Measurements from ENCODE around the gene NADK2.

Gene NADK2

DNA sequence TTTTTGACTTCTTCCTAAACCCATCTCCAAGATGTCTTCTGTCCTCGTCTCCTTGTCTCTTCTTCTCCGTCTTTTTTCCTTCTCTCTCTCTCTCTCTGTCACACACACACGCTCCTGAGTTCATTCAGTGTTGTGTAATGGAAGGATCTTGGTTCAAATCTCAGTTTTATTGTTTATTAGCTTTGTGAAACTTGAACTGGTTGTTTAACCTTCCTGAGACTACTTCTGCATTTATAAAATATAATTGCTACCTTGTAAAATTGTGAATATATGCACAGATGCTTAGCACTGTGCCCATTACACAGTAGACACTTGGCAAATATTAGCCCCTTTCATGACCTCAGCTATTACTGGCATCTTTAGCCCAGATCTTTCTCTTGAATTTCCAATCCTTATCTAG, 2.4 kb upstream of the NADK2 start:
- no peak for DNase-seq

DNA sequence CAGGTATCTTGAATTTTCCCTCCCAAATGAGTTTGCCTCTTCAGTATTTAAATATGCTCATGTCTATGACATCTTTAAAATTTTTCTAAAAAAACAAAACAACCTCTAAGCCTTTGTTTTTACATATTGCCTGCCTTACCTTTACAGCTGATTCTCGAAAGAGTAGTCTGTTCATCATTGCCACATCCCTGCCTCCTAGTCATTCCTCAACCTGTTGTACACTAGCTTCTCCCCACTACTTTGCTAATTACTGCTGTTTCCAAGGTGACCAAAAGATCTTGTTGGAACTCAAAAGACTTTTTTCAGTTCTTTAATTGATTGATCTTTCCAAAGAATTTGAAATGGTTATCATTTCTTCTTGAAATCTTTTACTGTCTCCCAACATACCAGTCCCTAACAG, 1.9 kb upstream of the NADK2 start:
- DNase-seq = no peak

DNA sequence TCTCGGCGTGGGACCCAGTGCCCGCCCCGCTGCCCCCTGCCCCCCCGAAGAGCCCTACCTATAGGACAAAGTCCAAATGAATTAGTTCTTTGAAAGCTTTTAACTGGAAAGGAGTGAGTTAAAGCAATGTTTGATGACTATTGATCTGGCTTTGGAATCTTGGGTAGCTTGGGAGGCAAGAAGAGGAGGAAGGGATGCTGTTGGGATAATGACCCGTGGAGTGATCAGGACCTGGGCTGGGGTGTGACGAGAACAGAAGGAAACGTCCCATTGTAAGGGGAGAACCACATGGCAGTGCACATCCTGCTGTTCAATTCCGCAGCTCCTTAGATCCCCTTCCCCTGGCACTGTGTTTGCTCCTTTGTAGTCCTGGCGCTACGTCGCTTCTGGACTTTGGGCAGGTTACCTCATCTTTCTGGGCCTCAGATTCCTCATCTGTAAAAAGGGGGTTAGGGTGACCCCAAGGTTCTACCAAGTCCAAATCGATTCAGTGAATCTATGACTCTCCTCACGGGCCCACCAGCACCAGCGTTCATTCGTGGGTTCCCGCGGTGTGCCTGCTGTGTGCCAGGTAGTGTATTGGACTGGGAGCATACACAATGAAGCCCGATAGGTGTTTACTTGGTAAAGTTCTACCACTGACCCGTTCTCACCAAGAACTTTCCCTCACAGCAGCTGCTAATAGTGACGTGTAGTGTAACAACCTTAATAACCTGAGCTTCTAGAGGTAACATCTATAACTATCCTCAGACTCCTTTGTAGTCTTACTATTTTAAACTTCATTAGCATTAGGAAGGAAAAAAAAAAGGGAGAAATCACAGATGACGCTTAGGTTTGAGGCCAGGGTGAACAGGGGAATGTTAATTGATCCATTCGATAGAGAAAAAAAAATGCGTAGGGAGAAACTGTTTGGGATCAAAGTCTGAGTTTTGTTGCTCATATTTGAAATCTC, 1.1 kb upstream of the NADK2 start:
- DNase-seq = peak in 1 of 6 experiments; percentile 1

DNA sequence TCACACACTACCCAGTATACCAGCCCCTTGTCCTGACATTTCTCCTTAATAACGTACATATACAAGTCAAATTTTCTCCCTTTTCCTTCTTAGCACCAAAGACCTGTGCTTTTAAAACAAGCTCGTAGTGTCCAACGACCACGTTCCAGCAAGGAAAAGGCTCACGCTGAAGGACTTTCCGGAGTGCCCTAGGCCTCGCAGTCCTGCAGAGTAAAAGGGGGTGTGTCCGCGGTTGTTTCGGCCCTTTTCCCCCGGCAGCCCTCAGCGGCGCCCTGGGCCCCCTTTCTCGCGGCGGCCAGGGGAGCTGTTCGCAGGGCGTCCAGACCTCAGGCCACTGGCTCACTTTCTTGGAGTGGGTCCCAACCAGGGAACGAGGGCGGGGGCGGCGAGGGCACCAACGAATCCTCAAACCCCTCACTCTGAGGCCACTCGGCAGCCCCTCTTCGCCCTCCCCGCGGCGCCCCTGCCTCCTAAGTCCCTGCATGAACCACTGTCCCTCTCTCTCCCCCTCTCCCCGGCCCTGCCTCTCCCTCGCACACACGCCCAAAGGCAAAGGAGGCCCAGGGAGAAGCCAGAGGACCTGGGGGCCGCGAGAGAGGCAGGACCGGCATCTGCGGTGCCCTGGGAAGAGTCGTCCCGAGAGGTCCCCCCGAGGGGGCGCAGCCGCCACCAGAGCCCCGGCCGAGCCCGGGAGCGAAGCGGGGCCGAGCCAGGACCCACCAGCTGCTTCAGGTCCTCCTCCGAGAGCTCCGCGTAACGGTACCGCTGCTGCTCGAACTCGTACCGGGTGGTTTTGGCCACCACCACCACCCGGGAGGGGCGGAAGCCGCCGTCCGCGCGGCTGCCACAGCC, 720 bp downstream of the NADK2 start:
- peak in 4 of 6 experiments; percentile 37 to 62 (median 50) for DNase-seq

DNA sequence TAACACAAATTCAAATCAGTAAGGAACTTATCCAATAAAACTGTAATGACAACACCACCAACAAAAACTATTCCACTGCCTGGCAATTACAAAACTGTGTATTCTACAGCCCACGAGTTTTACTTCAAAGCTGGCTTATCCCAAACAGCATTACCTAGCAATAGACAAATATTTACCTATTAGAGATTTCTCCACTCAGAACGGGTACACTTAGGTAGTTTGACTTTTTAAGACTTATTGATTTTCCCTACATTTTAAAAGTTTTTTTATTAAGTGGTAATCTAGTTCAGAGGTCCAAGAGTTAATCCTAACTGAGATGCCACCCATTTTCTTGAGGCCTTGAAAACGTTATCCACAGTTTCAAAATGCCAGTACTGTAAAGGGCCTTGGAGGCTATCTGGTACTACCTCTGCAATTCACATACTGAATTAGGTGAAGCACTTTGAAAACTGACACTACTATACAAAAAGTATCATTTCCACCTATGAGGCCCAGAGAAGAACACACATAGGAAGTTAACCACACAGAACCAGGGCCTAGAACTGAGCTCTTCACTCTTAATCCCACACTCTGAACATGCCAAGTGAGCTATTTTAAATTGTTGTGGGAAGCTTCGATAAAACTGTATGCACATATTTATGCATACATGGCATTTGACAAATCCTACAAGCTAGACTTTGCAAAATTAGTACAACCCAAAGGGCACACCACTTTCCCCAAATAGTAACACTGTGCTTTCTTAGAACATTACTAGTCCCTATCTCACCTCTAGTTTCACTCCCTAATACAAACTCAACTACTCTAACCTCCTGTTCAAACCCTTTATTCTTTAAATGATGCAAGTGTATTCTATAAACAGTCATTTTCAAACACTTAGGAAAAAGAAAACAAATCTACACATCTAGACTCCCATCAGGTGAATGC, 2.1 kb downstream of the NADK2 start:
- no peak for DNase-seq

DNA sequence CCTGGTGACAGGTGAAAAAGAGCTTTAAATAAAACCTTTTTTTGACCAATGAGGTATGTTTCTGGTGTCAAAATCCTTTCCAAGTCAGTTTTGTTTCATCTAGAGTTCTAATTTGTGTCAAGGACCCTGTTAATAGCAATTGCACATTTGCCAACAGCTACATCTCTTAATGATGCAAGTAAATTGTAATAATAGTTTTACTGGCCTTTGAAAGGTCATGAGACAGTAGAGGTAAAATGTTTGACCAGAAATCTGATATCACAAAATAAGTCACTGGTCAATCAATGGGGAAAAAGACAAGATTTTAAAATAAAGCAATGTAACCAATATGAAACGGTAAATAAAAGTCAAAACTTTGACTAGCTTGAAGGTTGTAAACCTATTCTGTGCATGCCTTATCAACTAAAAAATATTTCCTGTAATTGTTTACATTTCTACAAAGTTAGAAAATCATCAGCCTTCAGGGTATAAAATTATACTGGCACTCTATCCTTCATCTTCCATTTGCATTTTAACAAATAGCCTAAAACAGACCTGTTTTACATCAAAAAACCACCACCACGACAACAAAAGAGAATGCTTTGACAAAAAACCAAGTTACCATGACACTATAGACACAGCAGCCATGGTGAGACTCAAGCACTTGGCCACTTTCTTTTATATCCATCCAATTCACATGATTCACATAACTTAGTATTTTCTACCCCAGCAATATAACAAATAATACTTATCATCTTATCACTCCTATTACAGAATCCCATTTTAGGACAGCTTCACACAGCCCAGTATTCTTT, 3.0 kb downstream of the NADK2 start:
- no peak for DNase-seq

DNA sequence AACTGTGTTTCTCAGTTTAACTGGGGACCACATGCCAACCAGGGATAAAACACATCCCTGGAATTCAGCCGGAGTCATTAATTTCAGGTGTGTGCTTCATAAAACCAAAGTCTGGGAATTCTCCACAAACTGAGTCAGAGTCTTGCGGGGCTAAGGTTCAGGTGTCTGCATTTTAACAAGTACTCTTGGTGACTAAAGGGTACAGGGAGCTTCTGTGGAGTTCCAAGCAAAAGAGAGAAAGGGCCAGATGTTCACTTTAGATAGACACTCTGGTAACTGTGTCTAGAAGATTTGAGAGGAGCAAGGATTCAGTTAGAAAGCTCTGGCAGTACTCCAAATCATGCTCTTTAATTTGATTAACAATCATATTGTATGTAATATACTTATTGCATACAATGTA, 4.0 kb downstream of the NADK2 start:
- DNase-seq = no peak

DNA sequence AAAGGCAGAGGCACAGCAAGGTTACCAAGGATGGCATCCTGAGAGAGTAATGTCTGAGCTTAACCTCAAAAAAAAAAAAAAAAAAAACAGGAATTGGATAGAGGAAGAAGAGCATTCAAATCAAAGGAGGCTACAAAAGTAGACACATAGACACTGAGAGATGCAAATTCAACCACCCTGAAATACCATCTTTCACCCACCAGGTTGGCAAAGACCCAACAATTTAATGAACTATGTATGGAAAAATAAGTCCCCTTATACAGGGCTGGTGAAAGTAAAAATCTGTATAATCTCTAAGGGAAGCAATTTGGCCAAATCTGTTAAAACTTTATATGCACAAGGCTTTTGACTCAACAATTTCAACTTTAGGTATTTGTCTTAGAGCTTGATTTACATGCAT, 4.9 kb downstream of the NADK2 start:
- DNase-seq = no peak

DNA sequence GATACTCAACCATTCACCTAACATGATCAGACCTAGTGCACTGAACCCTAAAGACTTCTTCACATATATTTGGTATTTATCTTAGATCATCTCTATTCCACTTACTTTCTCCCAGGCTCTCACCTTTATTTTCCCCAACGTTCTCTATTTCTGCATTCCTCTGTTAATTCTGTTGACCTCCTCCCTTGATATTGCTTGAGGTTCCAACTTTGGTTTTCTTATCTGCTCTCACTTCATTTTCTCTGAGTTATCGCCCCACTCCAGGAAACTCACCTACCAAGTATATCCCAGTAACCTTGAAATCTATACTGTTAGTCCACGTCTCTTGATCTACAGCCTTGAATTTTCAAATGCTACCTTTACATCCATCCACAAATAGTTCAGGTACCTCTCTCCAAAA, 9.2 kb downstream of the NADK2 start:
- no peak for DNase-seq

DNA sequence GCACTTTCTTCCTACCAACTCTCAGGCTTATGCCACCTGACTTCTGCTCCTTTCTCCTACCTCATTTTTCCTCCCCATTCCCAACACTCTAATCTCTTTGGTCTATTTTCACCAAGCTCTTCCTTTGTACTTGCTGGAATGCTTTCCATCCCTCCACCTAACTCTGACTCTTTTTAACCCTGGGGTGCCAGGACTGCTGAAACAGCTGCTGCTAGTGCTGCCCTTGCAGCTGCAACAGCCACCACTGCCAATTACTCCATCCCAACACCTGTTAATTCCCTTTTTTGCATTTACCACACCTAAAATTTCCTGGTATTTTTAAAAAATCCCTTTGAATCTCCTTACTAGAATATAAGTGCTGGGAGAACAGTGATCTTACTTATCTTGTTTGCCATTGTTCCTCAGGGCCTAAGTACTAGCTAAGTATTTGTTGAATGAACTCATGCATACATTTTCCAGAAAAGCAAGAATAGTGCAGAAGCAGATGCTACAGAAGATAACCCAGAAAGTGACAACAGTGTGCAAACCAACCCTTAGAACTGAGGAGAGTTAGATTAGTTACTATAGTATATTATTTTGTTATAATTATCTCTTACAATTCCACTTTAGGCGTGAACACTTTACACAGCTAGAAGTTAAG, 11.5 kb downstream of the NADK2 start:
- no peak for DNase-seq

DNA sequence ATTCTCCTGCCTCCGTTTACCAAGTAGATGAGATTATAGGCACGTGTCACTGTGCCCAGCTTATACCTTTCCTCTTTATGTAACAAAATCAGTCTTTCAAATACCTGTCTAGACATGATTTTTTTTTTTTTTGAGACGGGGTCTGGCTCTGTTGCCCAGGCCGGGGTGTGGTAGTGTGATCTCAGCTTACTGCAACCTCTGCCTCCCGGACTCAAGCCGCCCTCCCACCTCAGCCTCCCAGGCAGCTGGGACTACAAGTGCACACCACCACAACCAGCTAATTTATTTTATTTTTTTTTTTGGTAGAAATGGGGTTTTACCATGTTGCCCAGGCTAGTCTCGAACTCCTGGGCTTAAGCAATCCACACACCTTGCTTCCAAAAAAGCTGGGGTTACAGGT, 13.2 kb downstream of the NADK2 start:
- DNase-seq = no peak

DNA sequence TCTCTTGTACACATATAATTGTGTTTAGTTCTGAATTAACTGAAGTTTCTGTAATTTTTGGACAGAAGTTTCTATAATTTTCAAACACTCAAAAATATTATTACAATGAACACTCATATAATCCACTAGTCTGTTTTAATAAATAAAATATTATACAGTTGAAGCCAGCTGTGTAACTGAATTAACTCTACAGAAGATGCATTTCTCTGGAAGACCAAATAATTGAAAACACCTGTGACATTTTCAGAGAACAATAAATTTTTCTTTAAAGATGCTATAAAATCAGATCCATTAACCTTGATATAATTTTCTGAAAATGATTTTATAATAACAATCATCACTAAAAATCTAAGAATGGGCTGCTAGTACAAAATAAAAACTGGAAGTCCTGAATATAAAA, 14.7 kb downstream of the NADK2 start:
- DNase-seq = no peak

DNA sequence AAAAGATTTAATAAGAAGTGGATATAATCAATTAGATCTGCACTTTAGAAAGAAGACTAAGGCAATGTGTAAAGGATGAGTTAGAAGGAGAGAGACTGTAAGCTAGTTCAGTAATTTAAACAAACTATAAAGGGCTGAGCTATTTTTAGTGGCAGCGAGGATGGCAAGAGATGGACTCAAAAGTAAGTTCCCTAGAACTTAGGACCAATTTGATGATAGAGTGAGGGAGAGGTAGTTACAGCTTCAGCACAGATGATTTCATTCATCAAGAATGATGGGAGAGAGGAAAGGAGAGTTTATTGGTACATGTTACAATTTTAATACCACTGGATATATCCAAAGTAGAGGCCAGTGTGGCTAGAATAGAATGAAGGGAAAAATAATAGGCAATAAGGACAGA, 19.1 kb downstream of the NADK2 start:
- DNase-seq = no peak

DNA sequence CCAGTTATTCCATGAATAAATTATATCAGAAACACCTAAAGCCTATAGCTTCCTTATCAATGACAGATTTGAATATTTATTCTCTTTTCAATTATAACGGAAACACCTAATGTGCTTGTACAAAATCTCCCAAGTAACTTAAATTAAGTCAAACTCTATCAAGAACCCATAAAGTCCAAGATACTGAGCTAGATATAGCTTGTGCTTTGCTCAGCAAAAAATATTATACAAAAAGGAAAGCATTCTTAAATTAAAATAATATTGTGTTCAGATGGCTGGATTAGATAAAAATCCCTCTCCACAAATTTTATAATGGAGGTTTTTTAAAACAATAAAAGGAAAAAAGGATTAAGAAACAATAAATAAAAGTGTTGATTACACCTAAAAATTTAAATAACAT, 23.7 kb downstream of the NADK2 start:
- no peak for DNase-seq

DNA sequence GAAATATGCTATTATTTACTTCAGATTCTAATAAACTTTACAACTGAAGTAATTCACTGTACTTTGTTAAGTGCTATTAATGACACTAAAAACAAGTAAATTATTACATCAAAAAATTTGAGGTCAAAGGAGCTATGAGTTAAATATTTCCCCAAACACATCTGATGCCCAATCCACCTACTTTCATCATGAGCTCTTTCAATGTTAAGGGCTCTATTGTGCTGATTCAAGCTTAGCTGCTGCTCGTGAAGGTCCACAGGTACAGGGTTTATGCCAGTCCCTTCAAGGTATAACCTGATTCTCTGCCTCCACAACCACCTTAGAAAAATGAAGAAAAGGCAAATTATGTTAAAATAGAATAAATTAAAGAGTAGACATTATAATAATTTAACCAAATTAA, 24.2 kb downstream of the NADK2 start:
- DNase-seq = no peak

DNA sequence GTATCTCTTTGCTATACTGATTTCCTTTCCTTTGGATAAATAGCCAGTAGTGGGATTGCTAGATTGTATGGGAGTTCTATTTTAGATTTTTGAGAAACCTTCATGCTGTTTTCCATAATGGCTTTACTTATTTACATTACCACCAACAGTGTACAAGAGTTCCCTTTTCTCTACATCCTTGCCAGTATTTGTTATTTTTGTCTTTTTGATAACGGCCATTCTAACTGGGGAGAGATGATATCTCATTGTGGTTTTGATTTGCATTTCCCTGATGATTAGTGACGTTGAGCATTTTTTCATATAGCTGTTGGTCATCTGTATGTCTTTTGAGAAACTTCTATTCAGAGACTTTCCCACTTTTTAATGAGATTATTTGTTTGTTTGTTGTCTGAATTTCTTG, 25.8 kb downstream of the NADK2 start:
- no peak for DNase-seq

DNA sequence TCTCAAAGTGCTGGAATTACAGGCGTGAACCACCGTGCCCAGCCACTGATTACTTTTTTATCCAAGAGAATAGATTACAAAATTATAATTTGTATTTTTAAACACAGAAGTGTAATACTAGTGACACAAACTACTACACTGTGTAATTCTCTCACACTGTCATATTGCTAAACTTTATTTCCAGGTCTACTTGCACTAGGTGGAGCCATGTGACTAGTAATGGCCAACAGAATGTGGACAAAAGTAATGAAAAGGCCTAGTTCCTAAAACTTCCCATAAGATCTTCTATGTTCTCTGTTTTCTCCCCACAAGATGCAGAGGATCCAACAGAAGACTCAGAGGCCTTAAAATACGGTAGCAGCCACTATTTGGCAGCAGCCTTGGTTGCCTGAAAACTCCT, 27.3 kb downstream of the NADK2 start:
- DNase-seq = no peak

DNA sequence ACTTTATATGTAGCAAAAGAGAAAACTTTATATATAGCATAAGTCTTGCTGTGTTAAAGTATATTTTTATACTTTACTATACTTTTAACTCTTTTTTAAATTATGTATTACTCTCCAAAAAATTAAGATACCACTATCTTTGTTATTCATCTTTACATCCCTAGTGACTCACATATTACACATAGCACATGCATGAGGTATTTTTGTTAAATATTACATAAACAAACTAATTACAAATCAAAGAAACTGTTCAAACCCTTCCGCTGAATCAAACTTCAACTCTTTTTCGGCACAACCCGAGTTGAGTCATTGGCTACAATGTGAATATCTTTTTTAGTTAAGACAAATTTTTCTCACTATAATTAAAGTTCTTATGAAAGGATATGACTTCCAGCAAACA, 32.1 kb downstream of the NADK2 start:
- no peak for DNase-seq

DNA sequence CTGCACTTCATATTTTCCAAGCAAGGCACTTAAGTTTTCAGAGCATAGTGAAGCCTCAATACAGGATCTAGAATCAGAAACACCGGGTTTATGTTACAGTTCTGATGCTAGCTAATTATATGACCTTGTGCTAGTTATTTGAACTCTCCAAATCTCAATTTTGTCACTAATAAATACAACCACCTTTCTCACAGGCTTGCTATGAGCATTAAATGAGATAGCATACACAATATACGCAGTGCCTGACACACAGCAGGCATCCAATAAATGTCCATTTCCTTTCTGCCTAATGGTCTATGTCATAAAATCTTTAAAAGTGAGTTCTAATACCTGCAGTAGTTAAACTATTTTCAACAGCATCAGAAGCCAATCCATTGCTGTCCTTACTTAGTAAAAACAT, 32.9 kb downstream of the NADK2 start:
- DNase-seq = no peak

DNA sequence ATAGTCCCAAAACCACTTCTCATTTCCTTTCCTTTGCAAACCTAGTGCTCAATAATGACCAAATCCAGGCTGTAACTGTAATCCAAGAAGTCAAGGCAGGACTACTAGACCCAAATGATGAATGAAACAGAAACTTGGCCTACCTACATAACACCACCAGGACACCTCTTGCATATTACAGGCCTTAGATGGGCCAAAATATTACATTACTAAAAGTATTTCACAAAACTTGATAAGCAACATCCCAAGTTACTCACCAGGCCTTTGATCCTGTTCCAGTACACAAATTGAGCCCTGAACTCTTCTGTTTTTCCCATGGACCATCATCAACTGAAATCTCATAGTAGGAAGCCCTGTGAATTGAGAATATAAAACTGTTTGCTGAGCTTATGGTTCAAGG, 34.8 kb downstream of the NADK2 start:
- no peak for DNase-seq

DNA sequence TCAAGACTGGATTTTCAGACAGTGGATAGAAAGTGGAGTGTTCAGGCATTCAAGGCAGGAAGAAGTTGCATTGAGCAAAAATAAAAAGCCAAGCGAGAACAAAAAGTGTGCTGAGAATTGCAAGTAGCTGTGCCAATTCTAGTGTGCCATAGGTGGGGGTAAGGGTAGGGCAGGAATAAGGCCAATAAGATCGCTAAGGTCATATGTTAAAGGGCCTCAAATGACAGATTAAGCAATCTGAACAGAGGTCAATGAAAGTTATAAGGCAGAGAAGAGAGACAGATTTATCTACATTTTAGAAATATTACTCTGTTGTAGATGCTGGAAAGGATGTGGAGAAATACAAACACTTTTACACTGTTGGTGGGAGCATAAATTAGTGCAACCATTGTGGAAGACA, 36.4 kb downstream of the NADK2 start:
- DNase-seq = no peak

DNA sequence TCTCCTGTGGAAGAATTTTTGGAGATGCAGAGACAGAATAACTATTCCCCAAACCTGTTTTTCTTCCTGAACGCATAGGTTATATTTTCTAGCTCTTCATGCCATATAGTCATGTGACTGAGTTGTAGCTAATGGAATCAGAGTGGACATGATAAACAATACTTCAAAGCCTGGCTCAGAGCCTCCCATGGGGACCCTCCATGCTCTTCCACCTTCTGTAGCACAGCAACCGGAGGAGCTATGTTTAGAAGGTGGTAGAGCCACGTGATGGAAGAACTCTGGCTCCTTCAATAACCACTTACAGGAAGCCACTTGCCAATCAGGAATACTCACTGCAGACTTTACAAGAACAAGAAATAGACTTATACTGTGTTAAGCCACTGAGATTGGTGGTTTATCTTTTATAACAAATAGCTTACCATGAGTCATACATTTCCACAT, 39.2 kb downstream of the NADK2 start:
- no peak for DNase-seq
